GM18508 (cell line): ENCODE results near the gene SNRPE.

Experiments
- ATAC-seq: cut with Tn5 transposase; IDR thresholded peaks from one replicate; pipeline ENCODE4 v1.9.1; 2021; ENCODE audit warnings: moderate number of reproducible peaks; ENCODE audit not compliant: insufficient read depth, unreplicated experiment

Gene SNRPE

DNA sequence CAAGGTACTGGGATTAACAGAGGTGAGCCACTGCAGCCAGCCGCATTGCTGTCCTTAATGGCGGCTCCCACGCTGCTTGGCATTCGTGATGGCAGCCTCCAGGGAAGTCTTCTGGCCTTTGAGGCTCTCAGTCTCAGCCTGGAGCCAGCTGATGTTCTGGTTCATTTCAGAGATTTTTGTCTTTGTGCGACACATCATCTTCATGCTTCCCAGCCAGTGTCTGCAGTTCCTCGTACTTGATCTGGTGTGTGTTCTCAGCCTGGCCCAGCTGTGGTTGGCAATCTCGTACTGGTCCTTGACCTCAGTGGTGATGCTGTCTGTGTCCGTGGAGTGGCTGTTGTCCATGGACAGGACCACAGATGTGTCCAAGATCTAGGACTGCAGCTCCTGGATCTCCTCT lies 11.7 kb downstream of the SNRPE start:
- no peak for ATAC-seq

DNA sequence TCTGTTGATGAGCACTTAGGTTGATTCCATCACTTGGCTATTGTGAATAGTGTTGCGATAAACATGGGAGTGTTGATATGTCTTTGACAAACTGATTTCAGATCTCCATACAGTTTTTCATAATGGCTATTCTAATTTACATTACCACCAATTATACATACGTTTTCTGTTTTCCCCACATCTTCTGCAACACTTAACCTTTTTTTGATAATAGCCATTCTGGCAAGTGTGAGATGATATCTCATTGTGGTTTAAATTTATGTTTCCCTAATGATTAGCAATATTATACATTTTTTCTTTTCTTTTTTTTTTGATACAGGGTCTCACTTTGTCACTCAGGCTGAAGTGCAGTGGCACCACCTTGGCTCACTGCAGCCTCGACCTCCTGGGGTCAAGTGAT lies 17.0 kb downstream of the SNRPE start:
- no peak for ATAC-seq

DNA sequence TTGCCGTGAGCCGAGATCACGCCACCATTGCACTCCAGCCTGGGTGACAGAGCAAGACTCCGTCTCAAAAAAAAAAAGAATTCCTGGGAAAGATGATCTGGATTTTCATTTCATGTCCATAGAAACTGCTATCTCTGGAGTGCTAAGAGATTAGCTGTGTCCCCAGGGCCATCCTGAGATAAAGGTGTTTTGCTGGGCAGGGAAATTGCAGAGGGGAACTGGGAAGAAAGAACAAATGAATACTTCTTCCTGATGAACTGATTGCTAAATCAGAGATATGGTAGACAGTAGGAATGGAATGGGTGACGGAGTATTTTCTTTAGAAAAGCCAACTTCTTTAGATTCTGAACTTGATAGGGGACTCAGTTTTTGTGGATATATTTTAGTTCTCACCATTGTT lies 19.2 kb downstream of the SNRPE start:
- ATAC-seq, result no peak

DNA sequence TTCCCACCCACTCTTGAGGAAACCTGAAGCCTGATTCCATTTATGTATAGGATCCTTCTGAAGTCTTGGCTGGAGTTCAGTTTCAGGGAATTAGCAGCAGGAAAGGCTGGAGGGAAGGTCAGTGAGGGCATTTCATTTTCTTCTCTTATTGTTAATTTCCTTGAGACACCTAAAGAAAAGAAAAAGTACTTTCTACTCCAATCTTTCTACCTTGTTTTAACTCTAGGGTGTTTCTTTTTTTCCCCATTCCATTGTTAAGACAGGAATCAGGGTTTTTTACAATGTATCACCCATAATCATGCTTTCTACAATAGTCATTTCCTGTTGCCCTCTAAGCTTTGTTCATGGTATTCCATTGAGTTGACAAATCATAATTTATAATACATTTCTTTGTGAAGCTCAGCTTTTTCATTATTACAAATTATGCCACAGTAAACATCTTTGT lies 27.4 kb downstream of the SNRPE start:
- ATAC-seq, result no peak

DNA sequence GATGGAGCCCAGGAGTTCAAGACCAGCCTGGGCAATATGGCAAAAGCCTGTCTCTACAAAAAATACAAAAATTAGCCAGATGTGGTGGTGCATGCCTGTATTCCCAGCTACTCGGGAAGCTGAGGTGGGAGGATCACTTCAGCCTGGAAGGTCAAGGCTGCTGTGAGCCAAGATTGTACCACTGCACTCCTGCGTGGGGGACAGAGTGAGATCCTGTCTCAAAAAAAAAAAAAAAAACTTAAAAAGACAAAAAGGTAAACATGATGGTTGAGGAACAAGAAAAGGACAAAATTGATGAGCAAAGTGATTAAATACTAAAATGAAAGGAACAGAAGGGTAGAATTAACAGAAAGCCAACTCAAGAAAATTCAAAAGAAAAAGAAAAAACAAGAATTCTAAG lies 30.6 kb downstream of the SNRPE start:
- no peak for ATAC-seq

DNA sequence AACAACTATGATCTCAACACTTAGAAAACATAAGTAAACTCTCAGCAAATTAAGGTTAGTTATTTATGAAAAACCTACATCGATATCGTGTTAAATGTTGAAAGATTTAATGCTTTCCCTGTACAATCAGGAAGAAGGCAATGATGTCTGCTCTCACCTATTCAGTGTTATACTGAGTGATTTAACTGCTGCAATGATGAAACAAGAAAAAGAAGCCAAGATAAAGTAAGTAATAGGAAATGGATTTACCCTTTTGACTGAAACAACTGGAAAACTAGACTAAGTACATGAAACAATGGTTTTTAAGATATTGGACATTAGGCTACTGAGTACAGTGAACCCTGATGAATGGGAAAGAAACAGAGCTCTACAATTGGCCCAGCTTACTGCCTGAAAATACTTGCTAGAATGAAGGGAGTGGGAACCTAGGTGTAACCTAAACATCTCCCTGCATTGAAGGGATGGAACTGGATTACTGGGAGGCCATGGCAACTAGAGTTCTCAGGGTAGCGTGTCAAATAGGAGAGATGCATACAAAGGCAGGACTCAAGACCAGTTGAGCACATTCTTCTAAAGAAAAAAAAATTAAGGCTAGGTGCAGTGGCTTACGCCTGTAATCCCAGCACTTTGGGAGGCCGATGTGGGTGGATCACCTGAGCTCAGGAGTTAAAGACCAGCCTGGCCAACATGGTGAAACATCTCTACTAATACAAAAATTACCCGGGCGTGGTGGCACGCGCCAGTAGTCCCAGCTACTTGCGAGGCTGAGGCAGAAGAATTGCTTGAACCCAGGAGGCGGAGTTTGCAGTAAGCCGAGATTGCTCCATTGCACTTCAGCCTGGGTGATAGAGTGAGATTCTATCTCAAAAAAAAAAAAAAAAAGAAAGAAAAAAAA lies 37.3 kb downstream of the SNRPE start:
- ATAC-seq, result no peak

DNA sequence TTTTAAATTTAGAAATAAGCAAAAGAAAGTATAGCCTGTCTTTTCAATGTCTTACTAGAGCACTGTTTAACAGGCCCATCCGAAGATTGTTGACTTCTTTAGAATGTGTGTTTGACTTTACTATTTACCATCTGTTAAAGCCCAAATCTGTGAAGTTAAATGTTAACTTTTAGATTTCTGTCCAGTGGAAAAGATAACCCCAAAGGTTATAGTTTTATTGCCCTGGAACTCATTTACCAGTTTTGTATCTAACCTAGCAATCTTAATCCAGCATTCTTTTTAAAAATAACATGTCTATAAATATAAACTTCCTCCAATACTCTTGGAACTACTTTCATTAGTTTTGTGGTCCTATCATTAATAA lies 37.9 kb downstream of the SNRPE start:
- ATAC-seq, result no peak

DNA sequence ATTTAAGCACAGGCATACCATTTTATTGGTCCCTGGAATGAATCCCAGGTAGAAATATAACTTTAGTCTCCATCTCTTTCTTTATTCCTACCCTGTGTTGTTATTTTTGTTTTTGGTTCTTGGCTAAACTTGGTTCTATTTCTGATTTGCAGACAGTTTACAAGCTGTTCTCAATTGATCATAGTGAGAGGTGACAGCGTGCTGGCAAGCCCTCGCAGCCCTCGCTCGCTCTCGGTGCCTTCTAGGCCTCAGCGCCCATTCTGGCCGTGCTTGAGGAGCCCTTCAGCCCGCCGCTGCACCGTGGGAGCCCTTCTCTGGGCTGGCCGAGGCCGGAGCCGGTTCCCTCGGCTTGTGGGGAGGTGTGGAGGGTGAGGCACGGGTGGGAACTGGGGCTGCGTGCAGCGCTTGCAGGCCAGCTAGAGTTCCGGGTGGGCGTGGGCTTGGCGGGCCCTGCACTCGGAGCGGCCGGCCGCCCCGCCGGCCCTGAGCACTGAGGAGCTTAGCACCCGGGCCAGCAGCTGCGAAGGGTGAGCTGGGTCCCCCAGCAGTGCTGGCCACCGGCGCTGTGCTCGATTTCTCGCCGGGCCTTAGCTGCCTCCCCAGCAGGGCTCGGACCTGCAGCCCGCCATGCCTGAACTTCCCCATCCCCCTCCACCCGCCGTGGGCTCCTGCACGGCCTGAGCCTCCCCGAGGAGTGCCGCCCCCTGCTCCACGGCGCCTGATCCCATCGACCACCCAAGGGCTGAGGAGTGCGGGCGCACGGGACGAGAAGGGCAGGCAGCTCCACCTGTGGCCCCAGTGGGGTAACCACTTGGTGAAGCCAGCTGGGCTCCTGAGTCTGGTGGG lies 38.7 kb downstream of the SNRPE start:
- ATAC-seq, result no peak

DNA sequence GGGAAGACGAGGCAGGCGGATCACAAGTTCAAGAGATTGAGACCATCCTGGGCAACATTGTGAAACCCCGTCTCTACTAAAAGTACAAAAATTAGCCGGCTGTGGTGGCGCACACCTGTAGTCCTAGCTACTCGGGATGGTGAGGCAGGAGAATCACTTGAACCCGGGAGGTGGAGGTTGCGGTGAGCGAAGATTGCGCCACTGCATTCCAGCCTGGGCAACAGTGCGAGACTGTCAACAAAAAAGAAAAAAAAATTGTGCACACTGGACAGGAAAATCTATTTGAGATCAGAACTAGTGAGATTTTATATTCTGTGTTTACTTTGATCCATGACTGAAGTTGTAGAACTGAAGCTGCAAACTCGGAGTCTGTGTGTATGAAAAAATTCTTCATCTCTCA lies 40.2 kb downstream of the SNRPE start:
- ATAC-seq, result no peak

DNA sequence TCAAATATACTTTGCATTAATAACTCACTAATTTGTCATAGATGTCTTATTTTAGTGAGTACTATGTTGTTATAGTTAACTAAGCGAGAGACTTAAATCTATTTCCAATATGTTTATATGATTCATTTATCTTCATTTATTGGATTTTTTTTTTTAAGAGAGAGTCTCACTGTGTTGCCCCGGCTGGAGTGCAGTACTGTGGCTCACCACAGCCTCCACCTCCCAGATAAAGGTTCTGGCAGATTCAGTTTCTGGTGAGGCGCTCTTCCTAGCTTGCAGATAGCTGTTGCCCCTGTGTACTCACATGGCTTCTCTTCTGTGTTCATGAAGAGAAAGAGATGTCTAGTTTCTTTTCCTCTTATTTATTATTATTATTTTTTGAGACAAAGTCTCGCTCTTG lies 43.9 kb downstream of the SNRPE start:
- ATAC-seq, result no peak

DNA sequence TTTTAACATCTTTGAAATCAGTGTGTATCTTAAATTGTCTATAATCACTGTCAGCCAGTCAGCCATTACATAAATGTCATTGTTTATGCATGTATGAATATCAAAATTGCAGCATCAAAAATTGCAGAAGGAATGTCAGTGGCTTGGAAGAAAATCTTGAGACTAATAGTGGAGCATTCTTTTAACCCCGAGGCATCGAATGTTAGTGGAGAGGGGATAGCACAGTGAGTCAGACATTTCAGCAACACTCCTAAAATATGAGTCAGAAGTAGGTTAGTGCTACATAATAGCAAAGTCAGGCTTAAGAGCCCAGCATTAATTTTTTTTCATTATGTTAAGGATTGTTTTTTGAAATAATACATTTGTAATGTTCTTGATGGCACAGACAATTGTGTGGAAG lies 45.5 kb downstream of the SNRPE start:
- no peak for ATAC-seq

DNA sequence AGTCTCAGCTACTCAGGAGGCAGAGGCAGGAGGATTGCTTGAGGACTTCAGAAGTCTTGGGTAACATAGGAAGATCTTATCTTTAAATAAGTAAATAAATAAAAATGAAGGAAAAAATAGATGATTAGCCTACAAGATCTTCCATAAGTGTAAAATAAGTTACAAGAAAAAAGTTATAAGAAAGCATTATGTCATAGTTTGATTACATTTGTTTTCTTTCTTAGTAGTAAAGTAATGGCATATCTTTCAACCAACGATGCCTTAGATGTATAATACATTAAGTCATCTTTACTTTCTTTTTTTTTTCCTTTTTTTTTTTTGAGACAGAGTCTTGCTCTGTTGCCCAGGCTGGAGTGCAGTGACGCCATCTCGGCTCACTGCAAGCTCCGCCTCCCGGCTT lies 46.5 kb downstream of the SNRPE start:
- no peak for ATAC-seq

DNA sequence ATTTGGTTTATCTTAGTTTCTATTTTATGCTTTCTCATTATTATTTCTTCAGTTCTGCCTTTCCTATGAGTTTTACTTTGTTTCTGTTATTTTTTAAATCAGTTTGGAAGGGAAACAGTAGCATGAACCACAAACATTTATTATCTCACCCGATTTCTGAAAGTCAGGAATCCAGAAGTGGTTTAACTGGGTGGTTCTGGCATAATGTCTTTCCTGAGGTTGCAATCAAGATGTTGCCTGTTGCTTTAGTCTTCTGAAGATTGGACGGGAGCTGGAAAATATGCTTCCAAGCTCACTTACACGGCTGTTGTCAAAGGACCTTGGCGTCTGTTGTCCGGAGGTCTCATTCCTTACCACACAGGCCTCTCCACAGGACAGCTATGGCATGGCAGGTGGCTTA lies 50.4 kb downstream of the SNRPE start:
- no peak for ATAC-seq

DNA sequence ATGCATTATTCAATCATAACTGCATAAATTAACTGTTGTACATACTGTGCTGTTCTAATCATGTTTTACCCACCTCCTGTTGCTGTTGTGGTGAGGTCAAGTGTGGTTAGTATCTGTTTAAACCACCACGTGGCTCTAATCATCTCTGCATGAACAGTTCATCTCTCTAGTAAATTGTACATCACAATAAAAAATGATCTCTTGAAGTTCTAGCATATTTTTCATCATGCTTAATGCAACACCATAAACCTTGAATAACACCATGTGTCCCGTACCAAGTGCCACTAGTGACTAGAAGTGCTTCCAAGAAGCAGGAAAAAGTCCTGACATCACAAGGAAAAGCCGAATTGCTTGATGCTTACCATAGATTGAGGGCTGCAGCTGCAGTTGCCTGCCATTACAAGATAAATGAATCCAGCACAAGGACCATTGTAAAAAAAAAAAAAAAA lies 51.7 kb downstream of the SNRPE start:
- ATAC-seq, result no peak

DNA sequence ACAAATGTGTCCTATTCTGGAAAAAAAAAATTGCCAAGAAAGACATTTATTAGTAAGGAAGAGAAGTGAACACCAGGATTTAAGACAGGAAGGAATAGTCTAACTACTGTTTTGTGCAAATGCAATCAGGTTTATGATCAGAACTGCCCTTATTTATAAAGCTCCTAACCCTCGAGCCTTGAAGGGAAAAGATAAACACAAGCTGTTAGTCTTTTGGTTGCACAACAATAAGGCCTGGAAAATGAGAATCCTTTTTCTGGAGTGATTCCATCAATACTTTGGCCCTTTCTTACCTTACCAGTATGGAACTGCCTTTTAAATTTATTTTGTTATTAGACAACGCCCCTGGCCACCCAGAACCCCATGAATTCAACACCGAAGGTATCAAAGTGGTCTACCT lies 52.9 kb downstream of the SNRPE start:
- no peak for ATAC-seq

DNA sequence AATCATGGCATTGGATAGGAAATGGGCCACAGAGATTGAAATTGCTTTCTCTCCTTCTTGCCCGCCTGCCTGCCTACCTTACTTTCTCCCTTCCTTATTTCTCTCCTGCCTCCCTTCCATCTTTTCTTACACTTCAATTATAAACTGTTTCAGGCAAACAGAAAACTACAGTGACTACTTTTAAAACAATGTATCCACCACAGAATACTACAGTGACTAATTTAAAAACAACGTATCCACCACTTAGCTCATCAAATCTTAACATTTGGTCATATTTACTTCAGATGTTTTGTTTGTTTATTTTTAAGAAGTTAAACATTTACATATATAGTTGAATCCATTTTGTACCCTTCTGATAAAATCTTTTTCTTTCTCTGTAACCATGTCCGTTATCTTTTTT lies 54.4 kb downstream of the SNRPE start:
- ATAC-seq, result no peak

DNA sequence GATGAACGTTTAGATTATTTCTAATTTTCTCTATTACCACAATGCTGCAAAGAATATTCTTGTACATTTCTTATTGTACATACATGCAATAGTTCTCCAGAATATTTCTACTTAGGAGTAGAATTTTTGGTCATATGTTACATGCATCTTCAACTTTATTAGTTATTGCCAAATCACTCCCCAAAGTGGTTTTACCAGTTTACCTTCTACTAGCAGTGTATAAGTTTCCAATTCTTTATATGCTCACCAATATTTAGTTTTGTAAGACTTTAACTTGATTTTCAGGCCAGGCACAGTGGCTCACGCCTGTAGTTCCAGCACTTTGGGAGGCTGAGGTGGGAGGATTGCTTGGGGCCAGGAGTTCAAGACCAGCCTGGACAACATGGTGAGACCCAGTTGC lies 55.4 kb downstream of the SNRPE start:
- no peak for ATAC-seq
